HCT116 (cell line): ENCODE measurements around the gene ZNF490. TPM values are rescaled to one million over a fixed set of nuclear protein-coding genes. Genes with fewer than 3 reads are reported as not detected.
A peak's percentile ranks its signal among the peaks of the same experiment; 100 is the strongest.

Source experiments
- ATAC-seq: fragments of 200-7000 bp; cut with Tn5 transposase; 2 replicates; pipeline ENCODE4 v1.9.1; 2020; ENCODE audit warnings: mild to moderate bottlenecking, moderate library complexity
- BruUV-seq: library from RNA; stranded (reverse); fragments of 400-500 nt; replicated peaks from 2 replicates; lab custom pipeline; 2021; lab: Mats Ljungman, UMichigan
- CTCF ChIA-PET: fragments of 300-600 bp; sonication (Branson Sonifier 250); formaldehyde crosslinking; loops from one replicate; lab custom pipeline; 2021; ENCODE audit warnings: antibody characterized with exemption; lab: Charles Lee
- POLR2A ChIA-PET: fragments of 300-600, 350-600 bp; sonication (Branson Sonifier 250); formaldehyde crosslinking; loops from one replicate; lab custom pipeline; 2021; ENCODE audit warnings: antibody characterized with exemption; lab: Charles Lee
- RAD21 ChIA-PET, 2 experiments: fragments of 300-600 bp; sonication (Branson Sonifier 250); formaldehyde crosslinking; loops; one replicate each; lab custom pipeline; 2023; ENCODE audit warnings: low total read pairs in 2 of 2; ENCODE audit not compliant: uncharacterized antibody in 2 of 2, unreplicated experiment in 2 of 2, low non-redundant PET in 1 of 2; lab: Charles Lee
- DNase-seq: peaks from one replicate; pipeline ENCODE4 v3.0.0-alpha.2; 2010; ENCODE audit warnings: low read depth, low spot score
- H2AFZ ChIP-seq: fragments of 200-600 bp; shearing (Covaris generic), sonication (generic); 2 replicates; pipeline ENCODE4 v1.6.1; 2017; ENCODE audit warnings: low read depth, mixed run types, mixed read lengths, antibody characterized with exemption, low read length; ENCODE audit not compliant: poor library complexity, severe bottlenecking
- H3K27ac ChIP-seq: 2 replicates; pipeline ENCODE4 v1.5.1; 2012; ENCODE audit warnings: low read depth, low read length
- H3K27me3 ChIP-seq: fragments of 200-600 bp; sonication (generic); 2 replicates; pipeline ENCODE4 v1.6.1; 2016; ENCODE audit warnings: mixed run types, low read length, mixed read lengths; ENCODE audit not compliant: insufficient read depth
- H3K36me3 ChIP-seq, 2 experiments: fragments of 200-500 bp in 1 of 2; fragments of 200-600 bp in 1 of 2; sonication (Bioruptor generic) in 1 of 2; sonication (generic) in 1 of 2; 2 replicates each; pipeline versions ENCODE4 v1.5.1 to v1.6.1; 2014 to 2016; ENCODE audit warnings: low read length in 2 of 2, inconsistent platforms in 1 of 2, mixed read lengths in 1 of 2, mixed run types in 1 of 2; ENCODE audit not compliant: insufficient read depth in 2 of 2, control insufficient read depth in 1 of 2
- H3K4me1 ChIP-seq, 2 experiments: fragments of 200-600 bp in 1 of 2; sonication (generic) in 1 of 2; 2 replicates each; pipeline versions ENCODE4 v1.5.1 to v1.6.1; 2012 to 2017; ENCODE audit warnings: low read length in 2 of 2, inconsistent platforms in 1 of 2, mild to moderate bottlenecking in 1 of 2, mixed read lengths in 1 of 2, mixed run types in 1 of 2, moderate library complexity in 1 of 2; ENCODE audit not compliant: insufficient read depth in 2 of 2, control insufficient read depth in 1 of 2
- H3K4me2 ChIP-seq: fragments of 200-600 bp; sonication (generic); 2 replicates; pipeline ENCODE4 v1.6.1; 2017; ENCODE audit warnings: mixed run types, low read length, mixed read lengths
- H3K4me3 ChIP-seq, 2 experiments: fragments of 200-600 bp in 1 of 2; sonication (generic) in 1 of 2; replicated peaks in 1 of 2; 2 replicates each; pipeline ENCODE4 v1.5.1; 2011 to 2016; ENCODE audit warnings: low read length in 2 of 2, control low read depth in 1 of 2, low read depth in 1 of 2, mild to moderate bottlenecking in 1 of 2, mixed read lengths in 1 of 2, mixed run types in 1 of 2
- H3K79me2 ChIP-seq: fragments of 200-600 bp; sonication (generic); 2 replicates; pipeline ENCODE4 v1.6.1; 2017; ENCODE audit warnings: mild to moderate bottlenecking, mixed run types, low read length, moderate library complexity, mixed read lengths; ENCODE audit not compliant: insufficient read depth
- H3K9ac ChIP-seq: fragments of 200-600 bp; sonication (generic); 2 replicates; pipeline ENCODE4 v1.6.1; 2016; ENCODE audit warnings: low read length, mixed read lengths
- H3K9me2 ChIP-seq: fragments of 200-600 bp; sonication (generic), shearing (Covaris generic); 2 replicates; pipeline ENCODE4 v1.6.1; 2017; ENCODE audit warnings: mixed run types, mild to moderate bottlenecking, moderate library complexity; ENCODE audit not compliant: insufficient read depth
- H3K9me3 ChIP-seq, 2 experiments: fragments of 200-500 bp in 1 of 2; fragments of 200-600 bp in 1 of 2; sonication (Bioruptor generic) in 1 of 2; sonication (generic) in 1 of 2; 2 replicates each; pipeline ENCODE4 v1.6.1; 2014 to 2017; ENCODE audit warnings: low read length in 2 of 2, mixed read lengths in 2 of 2, inconsistent platforms in 1 of 2, low read depth in 1 of 2, mild to moderate bottlenecking in 1 of 2, mixed run types in 1 of 2, moderate library complexity in 1 of 2; ENCODE audit not compliant: control insufficient read depth in 1 of 2, insufficient read depth in 1 of 2
- H4K20me1 ChIP-seq: fragments of 200-600 bp; sonication (generic), shearing (Covaris generic); 2 replicates; pipeline ENCODE4 v1.6.1; 2017; ENCODE audit warnings: mixed run types, mild to moderate bottlenecking, moderate library complexity; ENCODE audit not compliant: insufficient read depth
- CEBPB ChIP-seq: IDR thresholded peaks from 2 replicates; pipeline ENCODE4 v1.6.1; 2012; ENCODE audit warnings: low read depth
- EZH2phosphoT487 ChIP-seq: fragments of 200-600 bp; IDR thresholded peaks from 2 replicates; pipeline ENCODE4 v1.6.1; 2018; ENCODE audit warnings: antibody characterized with exemption, borderline replicate concordance
- FOSL1 ChIP-seq: IDR thresholded peaks from 2 replicates; pipeline ENCODE4 v1.6.1; 2012; ENCODE audit warnings: low read depth
- JUND ChIP-seq: IDR thresholded peaks from 2 replicates; pipeline ENCODE4 v1.6.1; 2012
- POLR2AphosphoS5 ChIP-seq: IDR thresholded peaks from 2 replicates; pipeline ENCODE4 v1.6.1; 2011; ENCODE audit warnings: mild to moderate bottlenecking, low read depth, low read length, moderate library complexity
- SIN3A ChIP-seq: IDR thresholded peaks from 2 replicates; pipeline ENCODE4 v1.6.1; 2012; ENCODE audit warnings: low read depth
- SP1 ChIP-seq: IDR thresholded peaks from 2 replicates; pipeline ENCODE4 v1.6.1; 2012; ENCODE audit warnings: low read depth
- SRF ChIP-seq: IDR thresholded peaks from 2 replicates; pipeline ENCODE4 v1.6.1; 2012; ENCODE audit warnings: low read depth
- TCF7L2 ChIP-seq: IDR thresholded peaks from 2 replicates; pipeline ENCODE4 v1.7.0; 2011; ENCODE audit warnings: borderline replicate concordance, inconsistent platforms; ENCODE audit not compliant: insufficient read depth, insufficient read length; ENCODE audit errors: extremely low read depth
- ZFX ChIP-seq: fragments of 450-650 bp; IDR thresholded peaks from 2 replicates; pipeline ENCODE4 v1.6.1; 2017
- ZNF274 ChIP-seq: fragments of 200-500 bp; sonication (Bioruptor generic); IDR thresholded peaks from 2 replicates; pipeline ENCODE4 v1.6.1; 2014; ENCODE audit warnings: mild to moderate bottlenecking, low read depth, low read length, inconsistent platforms
- intact Hi-C: fragments of 100-400 bp; cut with micrococcal nuclease; formaldehyde crosslinking; loops from 2 replicates; pipeline ENCODE4 v1.10.0; 2022
- total RNA-seq: library from RNA; stranded (reverse); gene quantifications from one replicate; pipeline ENCODE4 v1.2.1, GENCODE V29; 2021; ENCODE audit not compliant: unreplicated experiment
- TF ChIP-seq, protein P1 (sequence below): IDR thresholded peaks from 2 replicates; pipeline ENCODE4 v1.6.1; 2012
- TF ChIP-seq, protein P2 (sequence below), 3 experiments: fragments of 200-600 bp in 1 of 3; sonication (generic) in 1 of 3; IDR thresholded peaks in 2 of 3; conservative IDR thresholded peaks in 1 of 3; 2 replicates each; pipeline ENCODE4 v1.5.1; 2012 to 2017; ENCODE audit warnings: low read depth in 2 of 3, low read length in 2 of 3, antibody characterized with exemption in 1 of 3, borderline replicate concordance in 1 of 3, control low read depth in 1 of 3, mild to moderate bottlenecking in 1 of 3, mixed read lengths in 1 of 3, mixed run types in 1 of 3, moderate library complexity in 1 of 3; ENCODE audit not compliant: insufficient read depth in 1 of 3

ZNF490 gene
- total RNA-seq, 1 experiment from 2014 or later: 5.8 TPM

DNA sequence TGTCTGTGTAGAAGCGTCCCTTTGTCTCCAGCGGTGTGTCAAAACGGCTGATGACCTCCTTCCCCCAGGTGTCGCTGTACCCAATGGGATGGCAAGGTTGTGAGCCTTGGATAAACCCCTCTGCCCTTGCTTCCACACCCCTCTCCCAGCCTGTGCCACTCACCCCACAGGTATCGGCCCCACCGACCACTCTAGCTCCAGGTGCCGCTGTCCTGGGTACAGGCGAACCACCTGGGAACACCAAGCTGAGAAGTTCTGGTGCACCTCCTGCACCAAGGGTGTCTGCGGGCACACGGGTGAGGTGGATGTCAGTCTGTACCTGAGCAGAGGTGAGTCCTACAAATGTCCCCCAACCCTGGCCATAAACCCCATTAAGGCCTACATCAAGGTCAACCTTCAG is 39.3 kb upstream of the ZNF490 start:
- no peak overlapping the region for H3K9ac ChIP-seq
- no peak for TF ChIP-seq SIN3A
- TF ChIP-seq EZH2phosphoT487: no peak
- TF ChIP-seq, protein P1, sequence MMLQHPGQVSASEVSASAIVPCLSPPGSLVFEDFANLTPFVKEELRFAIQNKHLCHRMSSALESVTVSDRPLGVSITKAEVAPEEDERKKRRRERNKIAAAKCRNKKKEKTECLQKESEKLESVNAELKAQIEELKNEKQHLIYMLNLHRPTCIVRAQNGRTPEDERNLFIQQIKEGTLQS: no peak
- TF ChIP-seq JUND: no peak
- TF ChIP-seq CEBPB: no peak
- no peak for TF ChIP-seq ZFX
- TF ChIP-seq, protein P2, sequence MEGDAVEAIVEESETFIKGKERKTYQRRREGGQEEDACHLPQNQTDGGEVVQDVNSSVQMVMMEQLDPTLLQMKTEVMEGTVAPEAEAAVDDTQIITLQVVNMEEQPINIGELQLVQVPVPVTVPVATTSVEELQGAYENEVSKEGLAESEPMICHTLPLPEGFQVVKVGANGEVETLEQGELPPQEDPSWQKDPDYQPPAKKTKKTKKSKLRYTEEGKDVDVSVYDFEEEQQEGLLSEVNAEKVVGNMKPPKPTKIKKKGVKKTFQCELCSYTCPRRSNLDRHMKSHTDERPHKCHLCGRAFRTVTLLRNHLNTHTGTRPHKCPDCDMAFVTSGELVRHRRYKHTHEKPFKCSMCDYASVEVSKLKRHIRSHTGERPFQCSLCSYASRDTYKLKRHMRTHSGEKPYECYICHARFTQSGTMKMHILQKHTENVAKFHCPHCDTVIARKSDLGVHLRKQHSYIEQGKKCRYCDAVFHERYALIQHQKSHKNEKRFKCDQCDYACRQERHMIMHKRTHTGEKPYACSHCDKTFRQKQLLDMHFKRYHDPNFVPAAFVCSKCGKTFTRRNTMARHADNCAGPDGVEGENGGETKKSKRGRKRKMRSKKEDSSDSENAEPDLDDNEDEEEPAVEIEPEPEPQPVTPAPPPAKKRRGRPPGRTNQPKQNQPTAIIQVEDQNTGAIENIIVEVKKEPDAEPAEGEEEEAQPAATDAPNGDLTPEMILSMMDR (IDR thresholded peaks at IDR 0.05 in 2 of 3, conservative IDR thresholded peaks at IDR 0.05 in 1 of 3; ENCODE audit: borderline replicate concordance in 1 of 3, insufficient read depth in 1 of 3, low read depth in 2 of 3, low read length in 2 of 3): no peak
- no peaks in the 10 kb centered on the region for H3K79me2 ChIP-seq
- no peaks in the 10 kb centered on the region for H3K4me1 ChIP-seq
- ChIA-PET CTCF (no interaction called here), RAD21 (no interaction called here), POLR2A (no interaction called here)
- no peaks in the 10 kb centered on the region for H3K9me2 ChIP-seq
- H3K4me3 ChIP-seq: no peak overlapping the region
- intact Hi-C loops: no loop called here
- no TSS peak for BruUV-seq
- H3K4me2 ChIP-seq: no peak overlapping the region
- DNase-seq: no peak
- H3K9me3 ChIP-seq: no peaks in the 10 kb centered on the region; a peak in 1 of 4 replicates
- H3K36me3 ChIP-seq: no peaks in the 10 kb centered on the region
- H2AFZ ChIP-seq: no peak overlapping the region
- H3K27me3 ChIP-seq: no peaks in the 10 kb centered on the region
- no peak for ATAC-seq
- no peaks in the 10 kb centered on the region for H4K20me1 ChIP-seq
- no peak overlapping the region for H3K27ac ChIP-seq

- Histone ChIP-seq H3K27ac (no peak overlapping the region), H3K36me3 (no peaks in the 10 kb centered on the region), H2AFZ (no peak overlapping the region), H3K4me2 (no peak overlapping the region), H3K9me2 (no peaks in the 10 kb centered on the region), H3K27me3 (no peaks in the 10 kb centered on the region), H3K9me3 (no peaks in the 10 kb centered on the region; a peak in 1 of 4 replicates), H3K79me2 (no peaks in the 10 kb centered on the region), H3K9ac (no peak overlapping the region), H4K20me1 (no peaks in the 10 kb centered on the region), H3K4me1 (no peaks in the 10 kb centered on the region), H3K4me3 (no peak overlapping the region)
- ChIA-PET POLR2A (no interaction called here), RAD21 (no interaction called here), CTCF (no interaction called here)
- no peak for TF ChIP-seq SP1
- no peak for TF ChIP-seq CEBPB
- TF ChIP-seq POLR2AphosphoS5: no peak
- no peak for TF ChIP-seq ZNF274
- no peak for TF ChIP-seq TCF7L2
- no peak for TF ChIP-seq SRF
- no peak for TF ChIP-seq FOSL1
- TF ChIP-seq, protein P2 (IDR thresholded peaks at IDR 0.05 in 2 of 3, conservative IDR thresholded peaks at IDR 0.05 in 1 of 3; ENCODE audit: borderline replicate concordance in 1 of 3, insufficient read depth in 1 of 3, low read depth in 2 of 3, low read length in 2 of 3): 0 out of 6 replicates have a peak, but pooled peaks of 1 of the 3 experiments have one; percentile 8
- BruUV-seq: no TSS peak
- intact Hi-C loops: no loop called here
- 0 out of 2 replicates have a peak, but pooled peaks have one; percentile 34 for ATAC-seq
- no peak for DNase-seq
Measured at GRCh38 chr19:12648088-12648487, 37.5 kb upstream of the ZNF490 start.
